Stomach (tissue), 9 donors: ENCODE results near the gene AUNIP. TPM values are rescaled to one million over a fixed set of nuclear protein-coding genes. Genes with fewer than 3 reads are reported as not detected.
A peak's percentile ranks its signal among the peaks of the same experiment; 100 is the strongest.

Source experiments
- DNase-seq, 2 donors: peaks; one replicate each; pipeline versions ENCODE4 v3.0.0 to v3.0.0-alpha.2; 2013 to 2019
- H3K27ac ChIP-seq, 5 donors: fragments of 200-600 bp in 4 of 5; sonication (generic) in 4 of 5; one replicate each; pipeline ENCODE4 v1.5.1; 2013 to 2019; ENCODE audit warnings: mild to moderate bottlenecking in 1 of 5, moderate library complexity in 1 of 5
- H3K27me3 ChIP-seq, 3 donors: fragments of 200-600 bp; sonication (generic); one replicate each; pipeline ENCODE4 v1.5.1; 2017 to 2019; ENCODE audit warnings: mixed run types in 1 of 3
- H3K36me3 ChIP-seq, 4 donors: fragments of 200-600 bp; sonication (generic); 1 replicate in 3 of 4; 2 replicates in 1 of 4; pipeline ENCODE4 v1.5.1; 2016 to 2019
- H3K4me1 ChIP-seq, 4 donors: fragments of 200-600 bp; sonication (generic); one replicate each; pipeline ENCODE4 v1.5.1; 2016 to 2019
- H3K4me3 ChIP-seq, 4 donors: fragments of 200-600 bp; sonication (generic) in 3 of 4; one replicate each; pipeline ENCODE4 v1.5.1; 2016 to 2019; ENCODE audit warnings: mild to moderate bottlenecking in 1 of 4
- H3K9me3 ChIP-seq, 4 donors: fragments of 200-600 bp; sonication (generic); one replicate each; pipeline ENCODE4 v1.5.1; 2016 to 2019
- CTCF ChIP-seq, 7 experiments: fragments of 450-650 bp in 4 of 7; fragments of 200-600 bp in 3 of 7; sonication (generic) in 3 of 7; IDR thresholded peaks; one replicate each; pipeline ENCODE4 v1.5.1; 2016 to 2019; ENCODE audit warnings: antibody characterized with exemption in 7 of 7, control low read depth in 2 of 7, mild to moderate bottlenecking in 1 of 7
- EP300 ChIP-seq: sonication (generic); formaldehyde crosslinking; IDR thresholded peaks from one replicate; pipeline ENCODE4 v1.6.1; 2017; ENCODE audit warnings: antibody characterized with exemption
- POLR2A ChIP-seq, 4 donors: fragments of 450-650 bp; IDR thresholded peaks; one replicate each; pipeline ENCODE4 v1.6.1; 2016; ENCODE audit warnings: antibody characterized with exemption in 4 of 4, control low read depth in 2 of 4, mild to moderate bottlenecking in 1 of 4, moderate library complexity in 1 of 4
- POLR2AphosphoS5 ChIP-seq, 3 donors: sonication (generic); formaldehyde crosslinking; IDR thresholded peaks; one replicate each; pipeline ENCODE4 v1.6.1; 2016; ENCODE audit warnings: antibody characterized with exemption in 3 of 3
- WGBS, 5 donors: extraction: QIAGEN DNeasy Blood & Tissue Kit in 3 of 5; methylation state at CpG; one replicate each; pipeline versions ENCODE4 v1.1.5 to v1.1.7; 2013 to 2018; 5-methylcytosine and 5-hydroxymethylcytosine counted together
- intact Hi-C: fragments of 100-400 bp; cut with DNase I; formaldehyde crosslinking; loops from one replicate; pipeline ENCODE4 v1.15.1; 2023; ENCODE audit warnings: low total_unique reads
- polyA plus RNA-seq, 3 donors: library from polyadenylated mRNA; stranded (reverse); fragments of 200-250 nt; gene quantifications; one replicate each; pipeline ENCODE4 v1.2.3, GENCODE V29; 2013
- total RNA-seq, 5 donors: library from RNA; depleted of rRNA; stranded (reverse); fragments of >200 nt; gene quantifications; one replicate each; pipeline versions ENCODE4 v1.1.0 to v1.2.3, GENCODE V29; 2014 to 2016
- donor health status: healthy with polysubstance abuse.
- donor health status: Bipolar disorder and iron deficiency.
- donor health status: healthy.

Gene AUNIP
- total and polyA plus RNA-seq, 8 donors, result 0.68 to 2.8 (median 1.00) TPM; not detected in 3

- Histone ChIP-seq H3K4me3 (peak overlapping the region; percentile 70 to 98 (median 87)), H3K4me1 (peaks cover 23 to 46% (median 31%) of the 10 kb centered on the region in 4 donors), H3K36me3 (peaks cover 0 to 25% (median 19%) of the 10 kb centered on the region in 4 donors), H3K9me3 (no peaks in the 10 kb centered on the region), H3K27ac (peak overlapping the region; percentile 62 to 86 (median 71)), H3K27me3 (no peaks in the 10 kb centered on the region)
- intact Hi-C loops, result no loop called here
- peak; percentile 95 to 98 for DNase-seq
- no peak for TF ChIP-seq EP300
- TF ChIP-seq POLR2A (IDR thresholded peaks at IDR 0.05), result no peak
- no peak for TF ChIP-seq CTCF (IDR thresholded peaks at IDR 0.05)
- no peak for TF ChIP-seq POLR2AphosphoS5 (IDR thresholded peaks at IDR 0.05)
- WGBS, 5 donors, result 0 to 2% (median 1%) methylated on average over 20 to 34 of the region's 34 CpGs
Measured at GRCh38 chr1:25904943-25905679, 45.9 kb upstream of the AUNIP start.

- Histone ChIP-seq H3K27me3 (no peaks in the 10 kb centered on the region), H3K4me3 (no peak overlapping the region), H3K36me3 (peaks cover 0 to 36% (median 27%) of the 10 kb centered on the region in 4 donors), H3K4me1 (peaks cover 23 to 46% (median 31%) of the 10 kb centered on the region in 4 donors), H3K27ac (no peak overlapping the region), H3K9me3 (no peaks in the 10 kb centered on the region)
- WGBS, 5 donors, result 58 to 72% (median 66%) methylated on average over 3 of the region's 3 CpGs
- intact Hi-C loops, result no loop called here
- DNase-seq, result no peak
- TF ChIP-seq CTCF (IDR thresholded peaks at IDR 0.05) (no peak), EP300 (no peak), POLR2AphosphoS5 (IDR thresholded peaks at IDR 0.05) (no peak), POLR2A (IDR thresholded peaks at IDR 0.05) (no peak)
Measured at GRCh38 chr1:25903986-25904385, 44.7 kb upstream of the AUNIP start.

GRCh38 chr1:25902462-25902861 is 43.2 kb upstream of the AUNIP start:
- no peak for TF ChIP-seq CTCF (IDR thresholded peaks at IDR 0.05)
- Histone ChIP-seq H3K4me3 (no peak overlapping the region), H3K4me1 (peaks cover 23 to 46% (median 31%) of the 10 kb centered on the region in 4 donors), H3K36me3 (peaks cover 0 to 47% (median 39%) of the 10 kb centered on the region in 4 donors), H3K27ac (no peak overlapping the region), H3K9me3 (no peaks in the 10 kb centered on the region), H3K27me3 (no peaks in the 10 kb centered on the region)
- WGBS, 5 donors, result 24 to 70% (median 51%) methylated on average over 3 of the region's 3 CpGs
- intact Hi-C loops, result no loop called here
- DNase-seq, result no peak

- H3K36me3 ChIP-seq, result peaks cover 0 to 48% (median 39%) of the 10 kb centered on the region in 4 donors
- H3K27ac ChIP-seq, result no peak overlapping the region
- TF ChIP-seq CTCF (IDR thresholded peaks at IDR 0.05) (no peak), POLR2AphosphoS5 (IDR thresholded peaks at IDR 0.05) (no peak), POLR2A (IDR thresholded peaks at IDR 0.05) (no peak), EP300 (no peak)
- peaks cover 12 to 38% (median 20%) of the 10 kb centered on the region in 4 donors for H3K4me1 ChIP-seq
- intact Hi-C loops, result no loop called here
- WGBS, 5 donors, result 75 to 88% (median 85%) methylated on average over 5 of the region's 5 CpGs
- H3K27me3 ChIP-seq, result no peaks in the 10 kb centered on the region
- no peaks in the 10 kb centered on the region for H3K9me3 ChIP-seq
- H3K4me3 ChIP-seq, result no peak overlapping the region
- no peak for DNase-seq
Measured at GRCh38 chr1:25900219-25900618, 41.0 kb upstream of the AUNIP start.
